T1000 (cell line): ENCODE measurements around the gene PKD1L1.
"Not testable (repeated sequence)": the region's sequence is repeated elsewhere in the genome, so short reads cannot be mapped to it uniquely, and the experiment has no call there.

ENCODE experiments used
- DNase-seq: peaks from one replicate; lab custom pipeline; 2025; ENCODE audit warnings: mixed read lengths; lab: John Stamatoyannopoulos, UW

Gene PKD1L1

DNA sequence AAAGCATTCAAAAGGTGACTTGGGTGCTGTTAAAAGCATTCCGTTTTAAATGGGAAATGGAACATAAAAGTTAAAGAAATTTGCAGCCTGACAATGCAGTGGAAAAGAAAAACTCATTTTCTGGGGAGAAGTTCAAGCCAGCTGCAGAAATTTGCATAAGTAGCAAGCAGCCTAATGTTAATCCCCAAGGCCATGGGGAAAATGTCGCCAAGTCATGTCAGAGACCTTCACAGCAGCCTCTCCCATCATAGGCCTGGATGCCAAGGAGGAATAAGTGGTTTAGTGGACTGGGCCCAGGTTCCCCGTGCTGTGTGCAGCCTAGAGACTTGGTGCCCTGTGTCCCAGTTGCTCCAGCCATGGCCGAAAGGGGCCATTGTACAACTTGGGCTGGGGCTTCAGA, 154.2 kb downstream of the PKD1L1 start:
- no peak for DNase-seq

DNA sequence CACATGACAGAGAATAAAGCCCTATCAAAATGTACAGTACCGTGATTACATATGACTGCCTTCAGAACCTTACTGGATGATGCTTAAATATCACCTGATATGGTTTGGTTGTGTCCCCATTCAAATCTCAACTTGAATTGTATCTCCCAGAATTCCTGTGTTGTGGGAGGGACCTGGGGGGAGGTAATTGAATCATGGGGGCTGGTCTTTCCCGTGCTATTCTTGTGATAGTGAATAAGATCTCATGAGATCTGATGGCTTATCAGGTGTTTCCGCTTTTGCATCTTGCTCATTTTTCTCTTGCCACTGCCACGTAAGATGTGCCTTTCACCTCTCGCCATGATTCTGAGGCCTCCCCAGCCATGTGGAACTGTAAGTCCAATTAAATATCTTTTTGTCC, 155.1 kb downstream of the PKD1L1 start:
- DNase-seq = not testable (repeated sequence)

DNA sequence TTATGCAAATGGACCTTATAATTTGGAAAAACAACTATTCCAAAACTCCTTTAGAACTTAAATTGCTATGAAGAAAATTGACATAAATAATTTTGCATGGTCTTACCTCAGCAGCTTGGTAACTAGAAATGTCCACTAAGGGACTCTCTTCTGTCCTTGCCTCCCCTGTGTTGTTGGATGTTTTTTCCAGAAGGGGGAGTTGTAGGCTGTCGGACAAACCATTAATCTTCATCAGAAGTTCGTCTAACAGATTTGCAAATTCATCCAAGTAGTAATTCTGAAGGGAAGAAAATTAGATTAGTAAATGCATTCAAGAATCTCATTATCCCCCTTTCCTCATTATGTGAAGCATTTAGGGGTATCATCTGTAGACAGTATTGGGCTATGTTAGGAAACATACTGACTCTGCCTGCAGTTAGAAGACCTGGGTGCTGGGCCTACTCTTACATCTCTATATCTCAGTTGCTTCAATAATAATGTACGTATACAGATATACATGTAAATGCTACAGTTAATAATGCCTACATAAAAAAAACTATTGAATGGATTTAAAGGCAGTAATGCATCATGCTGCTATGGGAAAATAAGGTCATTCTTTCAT, 155.6 kb downstream of the PKD1L1 start:
- no peak for DNase-seq

DNA sequence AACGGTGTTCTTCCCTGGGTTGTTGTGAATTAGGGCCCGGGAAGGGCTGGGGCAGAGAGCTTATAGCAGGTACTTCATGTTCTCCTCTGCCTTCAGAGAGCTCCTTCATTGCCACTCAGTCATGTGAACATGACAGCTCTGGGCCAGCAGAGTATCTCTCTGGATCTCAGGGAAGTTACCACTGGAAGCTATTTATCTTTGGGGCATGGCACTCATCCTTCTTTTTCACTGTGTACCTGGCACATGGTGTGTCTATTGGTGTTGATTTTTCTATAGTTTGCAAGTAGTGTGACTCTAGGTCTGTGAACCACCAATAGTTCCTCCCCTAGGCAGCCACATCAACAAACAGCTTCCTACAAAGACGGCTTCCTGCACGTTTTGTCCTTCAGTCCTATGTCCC, 156.6 kb downstream of the PKD1L1 start:
- no peak for DNase-seq

DNA sequence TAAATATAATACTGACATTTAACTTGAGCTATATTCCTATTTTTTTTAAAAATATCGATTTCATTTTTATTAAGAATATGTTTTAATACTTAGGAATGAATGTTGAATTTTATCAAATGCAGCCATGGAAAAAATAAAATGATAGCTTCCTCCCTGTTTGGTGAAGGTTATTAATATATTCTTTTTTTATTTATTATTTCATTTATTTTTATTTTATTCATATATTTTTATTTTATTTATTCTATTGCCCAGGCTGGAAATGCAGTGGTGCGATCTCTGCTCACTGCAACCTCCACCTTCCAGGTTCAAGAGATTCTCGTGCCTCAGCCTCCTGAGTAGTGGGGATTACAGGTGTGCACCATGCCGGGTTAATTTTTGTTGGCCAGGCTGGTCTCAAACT, 160.2 kb downstream of the PKD1L1 start:
- no peak for DNase-seq

DNA sequence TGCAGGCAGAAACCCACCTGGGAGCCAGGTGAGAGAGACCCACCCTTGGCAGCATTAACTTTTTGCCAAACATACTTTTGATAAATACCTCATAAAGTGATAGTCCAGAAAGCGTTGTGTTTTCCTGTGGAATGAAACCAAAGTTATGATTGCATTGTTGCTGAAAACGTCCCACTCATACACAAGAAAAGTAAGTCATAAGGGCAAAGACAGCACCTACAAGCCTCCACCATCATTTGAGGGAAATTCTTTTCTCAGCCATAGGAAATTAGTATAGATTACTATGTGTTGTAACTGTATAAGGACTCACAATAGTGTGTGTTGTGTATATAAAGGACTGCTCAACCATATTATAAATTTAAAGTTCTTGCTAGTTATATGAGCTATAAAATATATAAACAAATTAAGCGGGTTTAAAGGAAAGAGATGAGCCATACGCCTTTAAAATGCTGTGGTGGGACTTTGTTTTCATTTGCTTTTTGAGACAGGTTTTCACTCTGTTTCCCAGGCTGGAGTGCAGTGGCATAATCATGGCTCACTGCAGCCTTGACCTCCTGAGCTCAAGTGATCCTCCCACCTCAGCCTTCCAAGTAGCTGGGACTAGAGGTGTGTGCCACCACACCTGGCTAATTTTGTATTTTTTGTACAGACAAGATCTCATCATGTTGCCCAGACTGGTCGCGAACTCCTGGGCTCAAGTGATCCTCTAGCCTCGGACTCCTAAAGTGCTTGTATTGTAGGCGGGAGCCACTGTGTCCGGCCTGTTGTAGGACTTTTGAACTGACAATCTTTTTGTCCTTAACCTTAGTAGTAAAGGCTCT, 160.8 kb downstream of the PKD1L1 start:
- DNase-seq = no peak

DNA sequence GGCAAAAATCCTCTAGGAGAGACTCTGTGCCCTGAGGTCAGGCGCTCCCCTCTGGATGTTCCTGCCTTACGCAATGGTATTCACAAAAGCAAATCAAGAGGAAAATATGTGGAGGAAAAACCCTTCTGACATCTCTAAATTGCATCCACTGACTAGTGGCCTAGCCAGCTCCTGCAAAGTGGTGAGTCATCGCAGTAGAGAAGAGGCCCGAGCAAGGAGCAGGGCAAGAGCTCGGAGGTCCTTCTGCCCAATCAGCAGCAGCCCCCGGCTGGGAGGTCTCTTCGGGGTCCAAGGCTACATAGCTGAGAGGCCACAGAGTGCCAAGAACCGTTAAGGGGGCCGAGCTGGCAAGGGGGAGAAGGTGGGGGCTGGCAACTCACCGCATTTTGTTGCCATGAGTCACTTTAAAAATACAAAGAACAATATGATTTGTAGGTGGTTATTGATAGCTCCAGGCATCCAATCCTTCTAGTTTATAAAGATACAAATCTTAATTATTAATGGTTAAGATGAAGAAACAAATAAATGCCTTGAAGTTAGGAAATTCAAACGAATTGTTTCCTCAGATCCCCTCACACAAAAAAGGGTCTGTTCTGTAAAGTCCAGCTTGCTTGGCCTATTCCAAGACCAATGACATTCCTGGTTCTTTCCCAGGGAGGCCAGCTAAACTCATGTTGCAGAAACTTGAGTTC, 161.6 kb downstream of the PKD1L1 start:
- peak; percentile 97 for DNase-seq

DNA sequence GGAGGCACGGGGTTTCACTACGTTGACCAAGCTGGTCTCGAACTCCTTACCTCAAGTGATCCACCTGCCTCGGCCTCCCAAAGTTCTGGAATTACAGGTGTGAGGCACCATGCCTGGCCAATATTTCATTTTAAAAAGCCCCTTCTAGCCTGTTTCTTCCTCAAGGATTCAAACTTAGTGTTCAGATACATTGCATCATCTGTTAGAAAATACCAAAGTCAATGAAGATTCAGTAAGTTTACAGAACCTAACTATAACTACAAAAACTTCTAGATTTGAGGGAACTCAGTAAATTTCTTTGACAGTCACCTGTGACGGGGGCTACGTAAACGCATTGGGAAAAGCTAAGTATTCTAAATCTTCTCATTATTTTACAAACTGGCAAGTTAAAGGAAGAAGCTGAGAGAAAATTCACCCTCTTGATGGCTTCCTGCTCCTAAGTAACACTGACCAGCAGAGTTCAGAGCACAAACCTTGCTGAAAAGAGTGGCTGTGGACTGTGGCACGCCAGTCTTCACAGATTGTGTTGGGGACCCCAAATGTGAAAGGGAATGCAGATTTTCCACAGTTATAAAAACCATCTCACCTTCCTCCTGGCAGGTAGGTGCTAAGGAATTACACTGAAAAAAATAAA, 162.2 kb downstream of the PKD1L1 start:
- no peak for DNase-seq

DNA sequence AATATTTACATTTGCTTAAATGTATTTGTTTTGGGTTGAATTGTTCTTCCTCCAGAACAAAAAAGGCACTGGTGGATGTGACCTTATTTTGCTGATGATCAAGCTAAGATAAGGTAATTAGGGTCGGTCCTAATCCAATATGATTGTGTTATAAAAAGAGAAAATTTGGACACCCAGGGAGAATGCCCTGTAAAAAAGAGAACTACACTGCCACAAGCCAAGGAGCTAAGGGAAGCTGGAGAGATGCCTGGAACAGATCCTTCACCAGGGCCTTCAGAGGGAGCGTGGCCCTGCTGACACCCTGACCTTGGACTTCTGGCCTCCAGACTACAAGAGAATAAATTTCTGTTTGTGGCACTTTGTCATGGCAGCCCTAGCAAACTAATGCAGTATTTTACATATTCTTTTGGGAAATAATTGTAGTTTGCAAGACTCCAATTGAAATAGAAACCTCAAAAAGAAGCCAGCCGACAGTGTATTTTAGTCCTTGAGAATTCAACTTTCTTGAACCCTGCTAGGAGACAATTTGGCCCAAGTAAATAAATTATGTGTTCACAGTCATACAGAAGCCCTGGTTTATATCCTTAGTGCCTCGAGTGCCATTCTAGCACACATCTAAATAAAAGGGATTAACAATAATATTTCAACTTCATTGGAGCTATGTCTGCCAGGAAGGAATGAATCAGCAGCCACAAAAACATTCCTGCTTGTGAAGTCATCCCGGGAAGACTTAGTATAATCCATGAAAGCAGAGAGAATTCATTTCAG, 164.6 kb downstream of the PKD1L1 start:
- peak; percentile 35 for DNase-seq

DNA sequence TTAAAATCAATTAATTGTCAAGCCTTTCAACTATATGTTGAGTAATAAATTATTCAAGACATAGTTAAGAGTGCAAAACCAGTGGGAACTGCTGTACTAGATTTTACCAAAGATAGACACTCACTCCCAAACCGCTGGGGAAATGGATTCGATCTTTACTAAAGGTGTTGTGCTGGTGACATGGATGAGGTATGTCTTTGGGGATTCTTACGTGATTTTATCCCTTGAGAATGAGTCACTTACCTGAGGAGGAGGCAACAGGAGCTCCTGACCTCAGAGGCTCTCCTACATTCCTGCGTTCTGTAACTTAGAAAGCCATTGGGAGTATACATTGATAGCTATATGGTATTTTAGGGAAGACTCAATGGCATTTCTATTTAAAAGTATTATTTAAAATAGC, 165.5 kb downstream of the PKD1L1 start:
- DNase-seq = no peak

DNA sequence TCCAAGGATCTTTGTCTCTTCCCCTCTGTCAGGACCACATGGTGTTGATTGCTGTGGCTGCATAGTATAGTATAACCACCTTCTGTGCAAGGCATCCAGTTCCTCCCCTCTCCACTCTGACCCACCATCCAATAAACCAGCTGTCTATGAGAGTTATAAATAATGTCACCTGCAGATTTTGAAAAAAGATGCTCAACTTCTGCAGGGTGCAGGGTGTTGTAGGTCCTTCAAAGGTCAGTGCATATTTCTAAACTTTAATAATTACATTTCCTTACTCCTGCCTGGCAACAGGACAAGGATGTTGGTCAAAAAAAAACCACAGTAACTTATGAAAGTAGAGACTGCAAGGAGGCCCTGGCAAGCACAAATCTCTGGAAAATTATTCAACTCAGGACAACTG, 166.2 kb downstream of the PKD1L1 start:
- no peak for DNase-seq

DNA sequence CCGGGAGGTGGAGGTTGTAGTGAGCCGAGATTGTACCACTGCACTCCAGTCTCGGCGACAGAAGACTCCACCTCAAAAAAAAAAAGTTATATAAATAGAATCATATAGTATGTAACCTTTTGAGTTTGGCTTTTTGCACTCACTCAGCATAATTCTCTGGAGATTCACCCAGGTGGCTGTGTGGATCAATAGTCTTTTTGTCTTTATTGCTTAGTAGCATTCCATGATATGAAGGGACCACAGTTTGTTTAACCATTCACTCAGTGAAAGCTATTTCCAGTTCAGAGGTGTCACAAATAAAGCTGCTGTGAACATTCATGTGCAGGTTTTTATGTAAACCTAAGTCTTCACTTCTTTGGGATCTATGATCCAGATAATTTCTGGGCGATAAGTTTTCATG, 167.7 kb downstream of the PKD1L1 start:
- no peak for DNase-seq

DNA sequence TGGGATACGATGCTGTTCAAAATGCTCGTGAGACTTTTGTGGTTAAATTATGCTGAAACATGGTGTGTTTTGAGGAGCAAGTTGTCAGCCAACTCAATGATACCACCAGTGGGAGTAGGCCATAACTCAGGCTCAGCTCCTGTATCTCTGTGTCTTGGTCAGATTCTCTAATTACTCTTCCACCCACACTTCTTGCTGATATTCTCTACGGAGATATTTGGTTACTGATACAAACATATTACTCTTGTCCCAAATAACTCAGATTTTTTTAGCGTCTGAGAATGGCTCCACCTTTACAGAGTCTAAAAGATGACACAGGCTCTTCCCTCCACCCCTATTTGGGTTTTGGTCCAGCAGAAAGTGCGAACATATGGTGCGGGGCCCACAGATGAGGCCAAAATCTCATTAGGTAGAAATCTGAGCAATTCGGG, 168.9 kb downstream of the PKD1L1 start:
- no peak for DNase-seq

DNA sequence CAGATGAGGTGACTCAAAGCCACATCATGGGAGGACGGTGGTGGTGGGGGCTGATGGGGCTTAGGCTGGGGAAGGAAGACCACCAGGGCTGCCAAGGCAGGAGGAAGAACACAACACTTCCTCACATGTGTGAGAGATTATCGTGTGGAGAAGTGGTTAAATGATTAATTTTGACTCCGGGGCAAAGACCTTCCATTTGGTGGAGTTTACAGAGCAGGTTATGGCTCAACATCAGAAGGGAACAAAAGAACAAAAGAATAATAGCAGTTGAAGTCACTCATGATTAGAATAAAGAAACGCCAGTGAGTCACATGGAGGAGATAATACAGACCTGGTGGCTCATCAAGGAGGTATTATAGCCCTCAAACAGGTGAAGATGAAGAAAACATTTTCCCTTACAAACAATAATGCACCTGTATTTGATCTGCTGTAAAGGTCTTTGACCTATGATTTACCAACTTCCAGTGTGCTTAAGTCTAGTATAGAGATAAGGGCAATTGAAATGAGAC, 170.1 kb downstream of the PKD1L1 start:
- no peak for DNase-seq

DNA sequence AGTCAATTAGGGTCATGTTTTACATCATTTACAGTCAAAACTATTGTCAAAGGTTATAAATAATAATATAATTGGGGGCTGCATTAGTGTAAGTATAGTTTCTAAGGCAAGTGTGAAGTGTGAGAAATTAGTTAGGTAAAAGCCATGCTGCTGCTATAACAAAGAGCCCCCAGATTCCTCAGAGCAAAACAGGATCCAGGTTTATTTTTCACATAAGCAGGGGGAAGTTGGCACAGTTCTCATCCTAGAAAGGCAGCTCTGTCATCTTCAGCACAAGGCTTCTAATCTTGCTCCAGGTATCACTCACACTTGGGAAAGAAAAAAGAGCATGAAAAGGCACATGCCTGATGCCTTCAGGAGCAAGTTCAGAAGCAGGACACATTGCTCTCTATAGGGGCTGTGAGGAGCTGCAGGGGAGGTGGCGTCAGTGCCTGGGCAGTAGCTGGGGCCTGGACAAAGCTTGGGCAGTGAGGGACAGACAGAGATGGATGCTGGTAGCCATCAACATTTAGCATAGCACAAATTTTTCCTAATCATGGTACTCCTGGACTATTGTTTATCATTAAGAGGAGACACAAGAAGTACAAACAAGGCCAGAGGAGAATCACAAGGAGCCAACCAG, 170.6 kb downstream of the PKD1L1 start:
- no peak for DNase-seq

DNA sequence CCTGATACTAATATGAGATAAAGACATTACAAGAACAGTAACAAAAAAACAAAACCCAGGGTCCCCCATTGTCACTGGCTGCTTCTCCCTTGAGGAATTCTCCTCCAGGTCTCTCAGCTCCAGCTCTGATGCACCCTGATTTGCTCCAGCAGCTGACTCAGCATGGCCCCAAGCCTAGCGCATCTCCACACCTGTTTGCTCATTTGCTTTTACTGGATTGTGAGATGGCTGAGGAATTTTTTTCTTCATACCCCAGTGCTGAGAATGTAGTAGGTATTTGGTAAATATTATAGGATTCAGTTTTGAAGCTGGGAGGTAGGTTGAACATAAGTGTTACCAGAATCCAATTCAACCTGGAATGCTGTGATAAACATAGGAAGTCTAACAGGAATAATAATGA, 171.9 kb downstream of the PKD1L1 start:
- DNase-seq = no peak

DNA sequence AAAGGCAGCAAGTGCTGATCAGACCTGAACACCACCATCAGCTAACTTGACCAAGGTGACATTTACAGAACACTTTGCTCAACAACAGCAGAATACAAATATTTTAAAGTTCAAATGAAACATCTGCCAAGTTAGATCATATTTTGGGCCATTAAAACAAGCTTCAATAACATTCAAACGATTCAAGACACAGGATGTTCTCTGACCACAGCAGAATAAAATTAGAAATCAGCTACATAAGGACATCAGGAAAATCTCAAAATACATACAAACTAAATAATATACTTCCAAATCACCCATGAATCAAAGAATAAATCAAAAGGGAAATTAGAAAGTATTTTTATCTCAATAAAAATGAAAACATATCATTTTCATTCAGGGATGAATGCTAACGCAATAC, 173.0 kb downstream of the PKD1L1 start:
- DNase-seq = no peak

DNA sequence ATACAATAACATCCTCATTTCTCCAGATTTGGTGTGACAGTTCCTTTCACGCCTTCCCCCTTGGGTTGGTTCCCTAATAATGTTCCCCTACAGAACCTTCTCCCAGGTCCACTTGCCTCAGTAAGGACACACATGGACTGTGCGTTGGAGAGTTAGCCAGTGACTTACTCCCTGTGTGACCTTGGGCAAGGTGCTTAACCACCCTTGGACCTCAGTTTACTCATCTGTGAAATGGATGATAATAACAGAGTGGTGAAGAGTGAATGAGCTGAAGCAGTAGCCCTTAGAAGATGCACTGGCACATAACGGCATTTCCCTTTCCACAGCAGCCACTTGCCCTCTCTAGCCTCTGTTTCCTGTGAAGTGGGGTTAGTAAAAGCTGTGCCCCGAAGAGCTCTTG, 175.8 kb downstream of the PKD1L1 start:
- no peak for DNase-seq

DNA sequence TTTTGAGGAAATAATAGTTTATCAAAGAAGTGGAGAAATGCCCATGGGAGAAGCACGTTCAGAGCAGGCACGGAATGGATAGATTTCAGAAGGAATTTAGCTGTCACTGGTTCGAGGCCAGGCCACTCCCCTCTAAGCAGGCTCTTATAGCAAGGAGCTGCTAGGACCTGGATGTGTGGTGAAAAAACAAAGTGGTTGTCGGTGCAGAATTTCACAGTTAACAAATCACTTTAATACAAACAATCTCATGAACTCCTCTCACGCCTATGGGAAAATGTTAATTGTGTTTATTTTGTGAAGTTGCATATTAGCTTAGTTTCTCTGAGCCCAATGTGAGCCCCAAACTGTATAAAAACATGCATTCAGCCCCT, 176.3 kb downstream of the PKD1L1 start:
- no peak for DNase-seq

DNA sequence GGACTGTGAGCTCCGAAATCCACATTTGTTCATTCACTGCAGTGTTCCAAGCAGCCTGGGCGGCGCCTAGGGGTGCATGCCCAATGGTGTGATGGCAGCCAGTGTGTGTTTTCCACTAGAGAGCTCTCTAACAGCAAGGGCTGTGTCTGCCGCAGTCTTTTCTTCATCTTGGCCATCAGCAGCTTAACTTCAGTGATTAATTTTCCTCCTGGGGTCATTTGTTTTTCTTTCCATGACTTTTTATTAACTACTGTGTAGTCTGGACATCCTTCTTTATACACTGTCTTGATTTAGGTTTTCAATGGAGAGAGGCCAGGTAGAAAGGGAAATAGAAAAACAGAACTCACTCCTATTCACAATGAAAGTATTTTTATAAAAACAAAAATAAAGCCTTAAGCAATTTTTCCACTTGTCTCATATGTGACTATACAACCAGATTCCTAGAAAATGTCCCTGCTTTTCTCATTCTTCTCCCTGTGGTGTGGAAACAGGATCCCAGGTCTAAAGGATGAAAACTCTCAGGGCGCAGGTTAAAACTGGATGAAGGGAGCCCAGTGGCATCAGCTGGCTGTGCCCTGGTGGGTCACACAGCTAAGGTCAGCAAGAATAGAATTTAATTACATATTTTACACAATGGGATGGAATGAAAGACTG, 176.8 kb downstream of the PKD1L1 start:
- peak; percentile 8 for DNase-seq

DNA sequence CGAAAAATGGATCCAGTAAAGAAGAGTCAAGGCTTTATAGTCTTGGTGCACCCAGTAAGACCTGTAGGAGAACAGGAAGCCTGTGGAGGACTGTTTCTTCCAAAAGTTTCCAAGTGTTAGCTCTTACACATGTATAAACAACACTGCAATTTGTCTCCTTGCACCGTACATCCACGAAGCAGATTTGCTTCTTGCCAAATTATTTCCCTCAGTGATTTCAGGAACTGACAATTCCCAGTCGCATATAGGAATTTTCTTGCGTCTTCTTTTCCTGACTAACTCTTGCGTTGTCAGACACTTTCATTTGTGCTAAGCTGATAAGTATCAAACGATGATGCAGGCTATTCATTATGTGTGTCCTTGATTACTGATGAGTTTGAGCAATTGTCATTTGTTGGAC, 182.1 kb downstream of the PKD1L1 start:
- no peak for DNase-seq
